ENCODE measurements around the gene UBL4A.

Gene UBL4A

GRCh38 chrX:154436983-154437752 lies 49.2 kb downstream of the UBL4A start, which contains the start of gene GDI1:
GDI1 (plus strand) TSS chrX:154437154; CDS start chrX:154437255, 101 bp downstream.
- DNase-seq, result peak; percentile 45

GRCh38 chrX:154436374-154436982 lies 49.9 kb downstream of the UBL4A start:
- DNase-seq, result peak; percentile 45

- DNase-seq, result no peak
Measured at GRCh38 chrX:154435171-154435733, 51.2 kb downstream of the UBL4A start.

GRCh38 chrX:154434394-154435168 lies 51.8 kb downstream of the UBL4A start:
- DNase-seq, result no peak
